ENCODE data around the gene PCDH9.

GRCh38 chr13:67139551-67139950 is 90.6 kb downstream of the PCDH9 start:
- TF ChIP-seq CTCF (IDR thresholded peaks at IDR 0.05), result no peak
- TF ChIP-seq POLR2A (IDR thresholded peaks at IDR 0.05), result no peak
- no peak for TF ChIP-seq POLR2AphosphoS5 (IDR thresholded peaks at IDR 0.05; ENCODE audit: insufficient read depth in 1 of 2, low read depth in 1 of 2)
